ENCODE data around the gene INTS1.
"Not testable (repeated sequence)": the region's sequence is repeated elsewhere in the genome, so short reads cannot be mapped to it uniquely, and the experiment has no call there.

- TF ChIP-seq CTCF, POLR2A (IDR thresholded peaks at IDR 0.05): not testable (repeated sequence)
These were observed 11.3 kb upstream of the INTS1 start for GRCh38 chr7:1515509-1515967.
